RKO (cell line): Measurements from ENCODE around the gene ULK1.

Experiments
- DNase-seq: peaks from one replicate; pipeline ENCODE4 v3.0.0-alpha.2; 2016; ENCODE audit warnings: low spot score

The ULK1 gene

GRCh38 chr12:131920157-131920508 lies 25.7 kb downstream of the ULK1 start:
- DNase-seq, result no peak

- DNase-seq, result no peak
Observed at GRCh38 chr12:131920902-131921840, 26.7 kb downstream of the ULK1 start.

- DNase-seq, result no peak
Observed at GRCh38 chr12:131921866-131922769, 27.7 kb downstream of the ULK1 start.

- DNase-seq, result no peak
Observed at GRCh38 chr12:131922772-131923171, 28.4 kb downstream of the ULK1 start.

GRCh38 chr12:131923260-131923659 lies 28.8 kb downstream of the ULK1 start:
- DNase-seq, result no peak

GRCh38 chr12:131927110-131928079 lies 33.0 kb downstream of the ULK1 start:
- DNase-seq, result no peak

GRCh38 chr12:131928080-131928710 lies 33.8 kb downstream of the ULK1 start:
- DNase-seq, result peak; percentile 48

GRCh38 chr12:131928711-131929580 lies 34.5 kb downstream of the ULK1 start, which contains the start of gene PUS1:
TSS of gene PUS1 (plus strand) at chr12:131929276. CDS start at chr12:131929723, 447 bp downstream.
- DNase-seq, result peak; percentile 94

GRCh38 chr12:131929581-131930456 lies 35.4 kb downstream of the ULK1 start:
- peak; percentile 26 for DNase-seq

GRCh38 chr12:131930510-131930909 lies 36.1 kb downstream of the ULK1 start:
- DNase-seq, result no peak

GRCh38 chr12:131933387-131933786 lies 39.0 kb downstream of the ULK1 start:
- DNase-seq, result no peak

- DNase-seq, result no peak
Observed at GRCh38 chr12:131934535-131934934, 40.1 kb downstream of the ULK1 start.

- DNase-seq, result no peak
Observed at GRCh38 chr12:131938082-131938481, 43.7 kb downstream of the ULK1 start.

GRCh38 chr12:131939007-131939406 lies 44.6 kb downstream of the ULK1 start:
- no peak for DNase-seq

GRCh38 chr12:131940141-131940547 lies 45.7 kb downstream of the ULK1 start:
- DNase-seq, result no peak

- DNase-seq, result no peak
Observed at GRCh38 chr12:131941116-131941986, 46.9 kb downstream of the ULK1 start.

- no peak for DNase-seq
Observed at GRCh38 chr12:131941987-131942341, 47.5 kb downstream of the ULK1 start.

- DNase-seq, result no peak
Observed at GRCh38 chr12:131942671-131943070, 48.2 kb downstream of the ULK1 start.
